T-cell (primary cell): ENCODE data around the gene TMEM256. TPM values are rescaled to one million over a fixed set of nuclear protein-coding genes. Genes with fewer than 3 reads are reported as not detected.
A peak's percentile ranks its signal among the peaks of the same experiment; 100 is the strongest.

Experiments
- ATAC-seq, 4 experiments: fragments of 200-7000 bp in 3 of 4; fragments of 150-1000 bp in 1 of 4; cut with Tn5 transposase; replicated peaks in 1 of 4; 1 replicate in 3 of 4; 2 replicates in 1 of 4; pipeline ENCODE4 v1.10.0; 2021; ENCODE audit warnings: moderate library complexity in 3 of 4, mild to moderate bottlenecking in 2 of 4, moderate number of reproducible peaks in 1 of 4
- CTCF ChIA-PET, 2 donors: fragments of 300-600 bp; sonication (Branson Sonifier 250); formaldehyde crosslinking; loops; one replicate each; lab custom pipeline; 2022; ENCODE audit warnings: antibody characterized with exemption in 2 of 2; lab: Charles Lee
- POLR2A ChIA-PET, 2 donors: fragments of 300-600 bp; sonication (Branson Sonifier 250); formaldehyde crosslinking; loops; one replicate each; lab custom pipeline; 2022; ENCODE audit warnings: antibody characterized with exemption in 2 of 2; lab: Charles Lee
- DNase-seq, 35 experiments: peaks; one replicate each; pipeline versions ENCODE4 v3.0.0 to v3.0.0-alpha.2; 2013 to 2023
- H3K27ac ChIP-seq: one replicate; pipeline ENCODE4 v1.5.1; 2013; ENCODE audit warnings: low read length
- H3K27me3 ChIP-seq, 2 experiments: replicated peaks in 1 of 2; 1 replicate in 1 of 2; 2 replicates in 1 of 2; pipeline versions ENCODE4 v1.6.1 to v1.7.0; 2013; ENCODE audit warnings: low read length in 1 of 2, mixed read lengths in 1 of 2; ENCODE audit not compliant: control insufficient read depth in 2 of 2, insufficient read depth in 2 of 2; ENCODE audit errors: extremely low read depth in 1 of 2
- H3K36me3 ChIP-seq, 2 donors: 1 replicate in 1 of 2; 2 replicates in 1 of 2; pipeline versions ENCODE4 v1.6.1 to v1.7.0; 2013; ENCODE audit warnings: low read length in 1 of 2; ENCODE audit not compliant: control insufficient read depth in 2 of 2, insufficient read depth in 1 of 2; ENCODE audit errors: extremely low read depth in 1 of 2
- H3K4me1 ChIP-seq, 2 experiments: 1 replicate in 1 of 2; 2 replicates in 1 of 2; pipeline versions ENCODE4 v1.6.1 to v1.7.0; 2013; ENCODE audit warnings: low read length in 2 of 2, mixed read lengths in 1 of 2; ENCODE audit not compliant: insufficient read depth in 2 of 2, control insufficient read depth in 1 of 2; ENCODE audit errors: extremely low read depth in 1 of 2
- H3K4me3 ChIP-seq, 2 donors: 1 replicate in 1 of 2; 2 replicates in 1 of 2; pipeline versions ENCODE4 v1.5.1 to v1.7.0; 2013; ENCODE audit warnings: mild to moderate bottlenecking in 2 of 2, low read length in 1 of 2, moderate library complexity in 1 of 2; ENCODE audit not compliant: control insufficient read depth in 1 of 2; ENCODE audit errors: extremely low read depth in 1 of 2
- H3K9me3 ChIP-seq: 2 replicates; pipeline ENCODE4 v1.7.0; 2013
- H3K27ac Mint-ChIP-seq, 2 donors: one replicate each; pipeline ENCODE4 v1.8.0; 2020 to 2021; ENCODE audit warnings: mild to moderate bottlenecking in 2 of 2, mixed read lengths in 2 of 2
- H3K27me3 Mint-ChIP-seq, 2 donors: one replicate each; pipeline ENCODE4 v1.8.0; 2021 to 2022; ENCODE audit warnings: mixed read lengths in 2 of 2
- H3K36me3 Mint-ChIP-seq: one replicate; pipeline ENCODE4 v1.8.0; 2021; ENCODE audit warnings: mixed read lengths
- H3K4me1 Mint-ChIP-seq, 3 donors: one replicate each; pipeline ENCODE4 v1.8.0; 2020 to 2022; ENCODE audit warnings: mixed read lengths in 3 of 3, mild to moderate bottlenecking in 1 of 3
- H3K4me3 Mint-ChIP-seq, 3 donors: one replicate each; pipeline ENCODE4 v1.8.0; 2020 to 2022; ENCODE audit warnings: mild to moderate bottlenecking in 3 of 3, mixed read lengths in 3 of 3, moderate library complexity in 3 of 3
- H3K9me3 Mint-ChIP-seq, 3 donors: one replicate each; pipeline ENCODE4 v1.8.0; 2020 to 2022; ENCODE audit warnings: mixed read lengths in 3 of 3
- WGBS: methylation state at CpG from one replicate; pipeline ENCODE4 v1.1.5; 2013; ENCODE audit warnings: missing lambda C conversion rate; ENCODE audit not compliant: insufficient coverage; 5-methylcytosine and 5-hydroxymethylcytosine counted together
- total RNA-seq, 35 experiments: library from RNA in 6 of 35; stranded (reverse) in 6 of 35; fragments of 120-200 nt in 1 of 35; gene quantifications; one replicate each; pipeline versions ENCODE4 v1.2.1 to v1.2.4 and lab custom pipeline; 2013 to 2026

TMEM256 gene
- total RNA-seq, 5 donors from 2014 or later (not counting 1 experiment from before 2014, with no cell fraction given): 28.7 to 48.9 (median 45.6) TPM

- H3K36me3 ChIP-seq: no peaks in the 10 kb centered on the region
- WGBS: 8% methylated on average over 2 of the region's 12 CpGs
- CTCF ChIA-PET: no interaction called here
- Mint-ChIP-seq H3K4me3 (peak within 1 kb of the TSS; percentile 6 to 90 (median 39)), H3K27me3 (peaks cover 0 to 1% of the 10 kb centered on the region in 2 donors), H3K36me3 (no peaks in the 10 kb centered on the region), H3K27ac (peak within 1 kb of the TSS; percentile 72 to 74), H3K9me3 (no peaks in the 10 kb centered on the region), H3K4me1 (peaks cover 12 to 25% (median 15%) of the 10 kb centered on the region in 3 donors)
- peaks cover 0 to 10% of the 10 kb centered on the region in 2 experiments for H3K27me3 ChIP-seq
- DNase-seq (no peak), ATAC-seq (no peak)
- H3K27ac ChIP-seq: no peak within 1 kb of the TSS
- POLR2A ChIA-PET: no interaction called here
- H3K4me1 ChIP-seq: peaks cover 2 to 32% of the 10 kb centered on the region in 2 experiments
- no peaks in the 10 kb centered on the region for H3K9me3 ChIP-seq
- H3K4me3 ChIP-seq: no peak within 1 kb of the TSS
These were observed 3.8 kb upstream of the TMEM256 start, which contains the start of gene NLGN2 for GRCh38 chr17:7407485-7408251. TSS of gene NLGN2 (plus strand) at chr17:7407845. CDS start at chr17:7408256, 411 bp downstream.

GRCh38 chr17:7407082-7407481 lies 3.2 kb upstream of the TMEM256 start:
- DNase-seq (no peak), ATAC-seq (no peak)
- WGBS: 93% methylated on average over 3 of the region's 13 CpGs
- Histone ChIP-seq H3K9me3 (no peaks in the 10 kb centered on the region), H3K4me3 (no peak overlapping the region), H3K27me3 (peaks cover 0 to 10% of the 10 kb centered on the region in 2 experiments), H3K27ac (no peak overlapping the region), H3K36me3 (no peaks in the 10 kb centered on the region), H3K4me1 (peaks cover 2 to 32% of the 10 kb centered on the region in 2 experiments)
- Mint-ChIP-seq H3K4me1 (peaks cover 12 to 25% (median 15%) of the 10 kb centered on the region in 3 donors), H3K36me3 (no peaks in the 10 kb centered on the region), H3K27me3 (peaks cover 0 to 1% of the 10 kb centered on the region in 2 donors), H3K27ac (no peak overlapping the region), H3K9me3 (no peaks in the 10 kb centered on the region), H3K4me3 (peak overlapping the region; percentile 6 to 90 (median 10))
- ChIA-PET POLR2A (interaction anchor here in 1 of 2 donors (0.6 kb wide), 1 partner anchor 47 kb away, joined by 3 read pairs; no protein-coding TSS in a partner anchor), CTCF (interaction anchor here in 1 of 2 donors (0.5 kb wide), 1 partner anchor 213 kb away, joined by 3 read pairs; no protein-coding TSS in a partner anchor)

GRCh38 chr17:7406235-7406825 lies 2.4 kb upstream of the TMEM256 start:
- ATAC-seq (no peak), DNase-seq (peak in 1 of 35 experiments; percentile 24)
- Mint-ChIP-seq H3K27me3 (peaks cover 0 to 1% of the 10 kb centered on the region in 2 donors), H3K27ac (peak overlapping the region in 1 of 2 donors; percentile 28), H3K4me1 (peaks cover 14 to 25% (median 15%) of the 10 kb centered on the region in 3 donors), H3K36me3 (peaks cover 3% of the 10 kb centered on the region), H3K4me3 (peak overlapping the region; percentile 68 to 90 (median 77)), H3K9me3 (no peaks in the 10 kb centered on the region)
- H3K4me3 ChIP-seq: no peak overlapping the region
- H3K4me1 ChIP-seq: peaks cover 2 to 32% of the 10 kb centered on the region in 2 experiments
- H3K27ac ChIP-seq: no peak overlapping the region
- WGBS: 76% methylated on average over 6 of the region's 12 CpGs
- peaks cover 0 to 10% of the 10 kb centered on the region in 2 experiments for H3K27me3 ChIP-seq
- ChIA-PET CTCF (interaction anchor here in 1 of 2 donors (0.5 kb wide), 1 partner anchor 213 kb away, joined by 3 read pairs; no protein-coding TSS in a partner anchor), POLR2A (interaction anchor here in 1 of 2 donors (0.6 kb wide), 1 partner anchor 47 kb away, joined by 3 read pairs; no protein-coding TSS in a partner anchor)
- H3K36me3 ChIP-seq: no peaks in the 10 kb centered on the region
- no peaks in the 10 kb centered on the region for H3K9me3 ChIP-seq

- peaks cover 2 to 32% of the 10 kb centered on the region in 2 experiments for H3K4me1 ChIP-seq
- CTCF ChIA-PET: no interaction called here
- peaks cover 0 to 1% of the 10 kb centered on the region in 2 donors for H3K27me3 Mint-ChIP-seq
- no peaks in the 10 kb centered on the region for H3K9me3 ChIP-seq
- no peaks in the 10 kb centered on the region for H3K9me3 Mint-ChIP-seq
- peak overlapping the region; percentile 61 to 93 for H3K4me3 ChIP-seq
- peak overlapping the region in 1 of 2 donors; percentile 28 for H3K27ac Mint-ChIP-seq
- H3K4me3 Mint-ChIP-seq: peak overlapping the region; percentile 75 to 90 (median 80)
- POLR2A ChIA-PET: no interaction called here
- H3K27ac ChIP-seq: no peak overlapping the region
- peaks cover 3% of the 10 kb centered on the region for H3K36me3 Mint-ChIP-seq
- WGBS: 52% methylated on average over 23 of the region's 38 CpGs
- H3K4me1 Mint-ChIP-seq: peaks cover 14 to 25% (median 15%) of the 10 kb centered on the region in 3 donors
- no peak for DNase-seq
- no peaks in the 10 kb centered on the region for H3K36me3 ChIP-seq
- no peak for ATAC-seq
- peaks cover 0 to 8% of the 10 kb centered on the region in 2 experiments for H3K27me3 ChIP-seq
These were observed 1.7 kb upstream of the TMEM256 start for GRCh38 chr17:7405350-7406234.

- no peaks in the 10 kb centered on the region for H3K9me3 ChIP-seq
- peaks cover 0 to 8% of the 10 kb centered on the region in 2 experiments for H3K27me3 ChIP-seq
- H3K4me3 ChIP-seq: peak overlapping the region; percentile 61 to 93
- H3K36me3 ChIP-seq: no peaks in the 10 kb centered on the region
- no peak overlapping the region for H3K27ac ChIP-seq
- Mint-ChIP-seq H3K9me3 (no peaks in the 10 kb centered on the region), H3K27ac (peak overlapping the region; percentile 87 to 96), H3K4me1 (peaks cover 14 to 25% (median 15%) of the 10 kb centered on the region in 3 donors), H3K36me3 (peaks cover 3% of the 10 kb centered on the region), H3K4me3 (peak overlapping the region; percentile 90 to 95 (median 94)), H3K27me3 (peaks cover 0 to 1% of the 10 kb centered on the region in 2 donors)
- WGBS: 2% methylated on average over 43 of the region's 65 CpGs
- peaks cover 2 to 32% of the 10 kb centered on the region in 2 experiments for H3K4me1 ChIP-seq
- ChIA-PET POLR2A (interaction anchor here in 1 of 2 donors (1.0 kb wide), 3 partner anchors 10 to 39 kb away, joined by 5 to 8 read pairs (median 6); partner anchors contain the start of genes PLSCR3 and TMEM102), CTCF (interaction anchor here in 1 of 2 donors (0.8 to 1.0 kb wide), 7 partner anchors 11 to 283 kb away, joined by 3 to 21 read pairs (median 3); partner anchors contain the start of genes PLSCR3, SAT2, TMEM102 and TP53)
- DNase-seq (peak in 26 of 35 experiments; percentile 54 to 84 (median 70)), ATAC-seq (peak; percentile 54 to 59 (median 57))
These were observed 946 bp upstream of the TMEM256 start for GRCh38 chr17:7404737-7405349.
